Adrenal gland (tissue), 5 donors: ENCODE results near the gene TEX48.

ENCODE experiments used
- CTCF ChIP-seq, 6 experiments: fragments of 450-650 bp in 4 of 6; fragments of 200-600 bp in 2 of 6; sonication (generic) in 1 of 6; IDR thresholded peaks; 1 replicate in 5 of 6; 2 replicates in 1 of 6; pipeline versions ENCODE4 v1.5.1 to v1.8.0; 2016 to 2021; ENCODE audit warnings: antibody characterized with exemption in 6 of 6, mild to moderate bottlenecking in 2 of 6, moderate library complexity in 1 of 6
- POLR2A ChIP-seq, 2 donors: fragments of 450-650 bp; IDR thresholded peaks; one replicate each; pipeline ENCODE4 v1.6.1; 2017; ENCODE audit warnings: antibody characterized with exemption in 2 of 2, mild to moderate bottlenecking in 2 of 2, moderate library complexity in 1 of 2
- donor health status: DM: no; HTN: no; CAD: no.

DNA sequence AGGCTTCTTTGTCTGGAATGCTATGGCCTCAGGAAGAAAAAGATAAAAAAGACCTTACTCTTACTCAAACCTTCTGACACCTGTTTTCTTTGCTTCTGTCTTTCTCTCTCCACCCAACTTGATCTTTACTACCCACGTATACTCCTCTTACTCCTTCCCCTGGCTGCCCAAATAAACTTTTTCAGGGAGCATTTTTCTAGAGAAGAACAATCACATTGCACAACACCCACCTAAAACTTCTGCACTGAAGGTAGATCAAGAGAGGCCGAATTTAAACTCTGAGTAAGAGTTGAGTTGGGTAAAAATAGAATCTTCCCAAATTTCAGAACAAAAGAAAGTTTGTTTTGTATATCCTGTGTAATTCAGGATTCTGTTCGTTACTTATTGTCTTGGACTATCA lies 3.9 kb downstream of the TEX48 start:
- TF ChIP-seq CTCF (IDR thresholded peaks at IDR 0.05) (no peak), POLR2A (IDR thresholded peaks at IDR 0.05) (no peak)
